ENCODE data around the gene C4orf36.

DNA sequence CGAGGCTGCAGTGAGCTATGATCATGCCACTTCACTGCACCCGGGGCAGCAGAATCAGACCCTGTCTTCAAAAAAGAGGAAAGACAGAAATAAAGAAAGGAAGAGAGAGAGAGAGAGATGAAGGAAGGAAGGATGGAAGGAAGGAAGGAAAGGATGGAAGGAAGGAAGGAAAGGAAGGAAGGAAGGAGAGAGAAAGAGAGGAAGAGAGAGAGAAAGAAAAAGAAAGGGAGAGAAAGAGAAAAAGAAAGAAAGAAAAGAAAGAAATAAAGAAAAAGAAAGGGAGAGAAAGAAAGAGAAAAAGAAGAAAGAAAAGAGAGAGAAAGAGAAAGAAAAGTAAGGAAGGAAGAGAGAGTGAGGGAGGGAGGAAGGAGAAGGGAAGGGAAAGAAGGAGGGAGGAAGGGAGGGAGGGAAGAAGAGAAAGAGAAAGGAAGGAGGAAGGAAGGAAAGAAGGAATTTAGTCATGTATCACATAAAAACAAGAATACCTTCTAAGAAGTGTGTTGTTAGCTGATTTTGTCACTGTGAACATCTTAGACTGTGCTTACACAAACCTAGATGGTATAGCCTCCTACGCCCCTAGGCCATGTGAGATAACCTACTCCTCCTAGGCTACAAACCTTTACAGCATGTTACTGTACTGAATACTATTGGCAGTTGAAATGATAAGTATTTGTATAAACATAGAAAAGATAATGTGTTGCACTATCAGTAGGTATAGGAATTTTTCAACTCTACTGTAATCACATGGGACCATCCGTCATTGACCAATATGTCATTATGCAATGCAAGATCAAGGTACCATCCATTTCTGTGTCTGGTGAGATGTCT, 25.2 kb upstream of the C4orf36 start:
- TF ChIP-seq, protein P1, sequence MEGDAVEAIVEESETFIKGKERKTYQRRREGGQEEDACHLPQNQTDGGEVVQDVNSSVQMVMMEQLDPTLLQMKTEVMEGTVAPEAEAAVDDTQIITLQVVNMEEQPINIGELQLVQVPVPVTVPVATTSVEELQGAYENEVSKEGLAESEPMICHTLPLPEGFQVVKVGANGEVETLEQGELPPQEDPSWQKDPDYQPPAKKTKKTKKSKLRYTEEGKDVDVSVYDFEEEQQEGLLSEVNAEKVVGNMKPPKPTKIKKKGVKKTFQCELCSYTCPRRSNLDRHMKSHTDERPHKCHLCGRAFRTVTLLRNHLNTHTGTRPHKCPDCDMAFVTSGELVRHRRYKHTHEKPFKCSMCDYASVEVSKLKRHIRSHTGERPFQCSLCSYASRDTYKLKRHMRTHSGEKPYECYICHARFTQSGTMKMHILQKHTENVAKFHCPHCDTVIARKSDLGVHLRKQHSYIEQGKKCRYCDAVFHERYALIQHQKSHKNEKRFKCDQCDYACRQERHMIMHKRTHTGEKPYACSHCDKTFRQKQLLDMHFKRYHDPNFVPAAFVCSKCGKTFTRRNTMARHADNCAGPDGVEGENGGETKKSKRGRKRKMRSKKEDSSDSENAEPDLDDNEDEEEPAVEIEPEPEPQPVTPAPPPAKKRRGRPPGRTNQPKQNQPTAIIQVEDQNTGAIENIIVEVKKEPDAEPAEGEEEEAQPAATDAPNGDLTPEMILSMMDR (IDR thresholded peaks at IDR 0.05; ENCODE audit: insufficient read depth, low read depth, low read length) = no peak
- TF ChIP-seq EZH2 (IDR thresholded peaks at IDR 0.05; ENCODE audit: insufficient read depth, low read length) = no peak

Data from astrocyte (in vitro differentiated cells and primary cell).